HEK293 (cell line): ENCODE results near the gene NEK3.
A peak's percentile ranks its signal among the peaks of the same experiment; 100 is the strongest.

Source experiments
- CTCF ChIA-PET: fragments of 350-600 bp; formaldehyde crosslinking; extraction: SDS; loops from one replicate; lab custom pipeline; 2021; ENCODE audit warnings: antibody characterized with exemption; lab: Yijun Ruan, JAX
- POLR2A ChIA-PET: fragments of 300-600 bp; formaldehyde crosslinking; extraction: SDS; loops from one replicate; lab custom pipeline; 2020; ENCODE audit warnings: antibody characterized with exemption, inconsistent platforms; lab: Yijun Ruan, JAX
- H3K27ac ChIP-seq: fragments of 200-500 bp; sonication (Bioruptor generic); 2 replicates; pipeline ENCODE4 v1.5.1; 2014; ENCODE audit warnings: low read depth, low read length, control low read depth, inconsistent platforms; ENCODE audit errors: extremely low read depth
- H3K36me3 ChIP-seq, 2 experiments: fragments of 200-500 bp in 1 of 2; sonication (Bioruptor generic) in 1 of 2; 1 replicate in 1 of 2; 2 replicates in 1 of 2; pipeline ENCODE4 v1.5.1; 2014 to 2017; ENCODE audit warnings: inconsistent platforms in 2 of 2, low read length in 2 of 2; ENCODE audit not compliant: control insufficient read depth in 2 of 2, insufficient read depth in 1 of 2
- H3K4me1 ChIP-seq: fragments of 200-500 bp; sonication (Bioruptor generic); 2 replicates; pipeline ENCODE4 v1.5.1; 2014; ENCODE audit warnings: mild to moderate bottlenecking, low read length, inconsistent platforms; ENCODE audit not compliant: control insufficient read depth, insufficient read depth
- H3K4me3 ChIP-seq: 2 replicates; pipeline ENCODE4 v1.5.1; 2011; ENCODE audit warnings: low read depth, mild to moderate bottlenecking, control low read depth, low read length, moderate library complexity
- H3K9me3 ChIP-seq: fragments of 200-500 bp; sonication (Bioruptor generic); 2 replicates; pipeline ENCODE4 v1.5.1; 2014; ENCODE audit warnings: low read depth, low read length, inconsistent platforms; ENCODE audit not compliant: control insufficient read depth, insufficient read depth
- GFI1B ChIP-seq: fragments of 450-650 bp; formaldehyde crosslinking; IDR thresholded peaks from 2 replicates; pipeline ENCODE4 v1.5.1; 2016; ENCODE audit warnings: missing biosample characterization, missing genetic modification characterization
- PRDM1 ChIP-seq: fragments of 450-650 bp; formaldehyde crosslinking; IDR thresholded peaks from 2 replicates; pipeline ENCODE4; 2016; ENCODE audit warnings: missing biosample characterization, missing genetic modification characterization
- SALL2 ChIP-seq: fragments of 450-650 bp; formaldehyde crosslinking; IDR thresholded peaks from 2 replicates; pipeline ENCODE4 v1.5.0; 2017; ENCODE audit warnings: missing biosample characterization, mild to moderate bottlenecking, missing genetic modification characterization, borderline replicate concordance
- SP7 ChIP-seq: fragments of 450-650 bp; formaldehyde crosslinking; IDR thresholded peaks from 2 replicates; pipeline ENCODE4 v1.5.1; 2016; ENCODE audit warnings: missing biosample characterization, missing genetic modification characterization
- ZIC2 ChIP-seq: fragments of 450-650 bp; formaldehyde crosslinking; IDR thresholded peaks from 2 replicates; pipeline ENCODE4 v1.5.1; 2016; ENCODE audit warnings: missing biosample characterization, missing genetic modification characterization
- ZNF114 ChIP-seq: fragments of 450-650 bp; formaldehyde crosslinking; IDR thresholded peaks from 2 replicates; pipeline ENCODE4 v1.5.0; 2017; ENCODE audit warnings: missing biosample characterization, missing genetic modification characterization
- ZNF121 ChIP-seq: fragments of 450-650 bp; formaldehyde crosslinking; IDR thresholded peaks from 2 replicates; pipeline ENCODE4 v1.5.1; 2016; ENCODE audit warnings: missing biosample characterization, missing genetic modification characterization
- ZNF155 ChIP-seq: fragments of 450-650 bp; formaldehyde crosslinking; IDR thresholded peaks from 2 replicates; pipeline ENCODE4 v1.5.1; 2016; ENCODE audit warnings: missing biosample characterization, missing genetic modification characterization
- ZNF157 ChIP-seq: fragments of 450-650 bp; formaldehyde crosslinking; IDR thresholded peaks from 2 replicates; pipeline ENCODE4 v1.5.1; 2016; ENCODE audit warnings: missing biosample characterization, missing genetic modification characterization
- ZNF311 ChIP-seq: fragments of 450-650 bp; formaldehyde crosslinking; IDR thresholded peaks from 2 replicates; pipeline ENCODE4 v1.5.1; 2017; ENCODE audit warnings: missing biosample characterization, missing genetic modification characterization, borderline replicate concordance
- ZNF404 ChIP-seq: fragments of 450-650 bp; formaldehyde crosslinking; IDR thresholded peaks from 2 replicates; pipeline ENCODE4 v1.5.1; 2017; ENCODE audit warnings: missing biosample characterization, missing genetic modification characterization
- ZNF416 ChIP-seq: fragments of 450-650 bp; formaldehyde crosslinking; IDR thresholded peaks from 2 replicates; pipeline ENCODE4 v1.5.1; 2016; ENCODE audit warnings: missing biosample characterization, missing genetic modification characterization
- ZNF521 ChIP-seq: fragments of 450-650 bp; formaldehyde crosslinking; IDR thresholded peaks from 2 replicates; pipeline ENCODE4 v1.5.1; 2017; ENCODE audit warnings: missing biosample characterization, mild to moderate bottlenecking, missing genetic modification characterization
- ZNF530 ChIP-seq: fragments of 450-650 bp; formaldehyde crosslinking; IDR thresholded peaks from 2 replicates; pipeline ENCODE4 v1.5.1; 2016; ENCODE audit warnings: low read depth, missing biosample characterization, missing genetic modification characterization
- ZNF585B ChIP-seq: fragments of 450-650 bp; formaldehyde crosslinking; IDR thresholded peaks from 2 replicates; pipeline ENCODE4 v1.5.1; 2016; ENCODE audit warnings: missing biosample characterization, missing genetic modification characterization
- ZNF600 ChIP-seq: fragments of 450-650 bp; formaldehyde crosslinking; IDR thresholded peaks from 2 replicates; pipeline ENCODE4 v1.5.1; 2016; ENCODE audit warnings: missing biosample characterization, missing genetic modification characterization
- ZNF664 ChIP-seq: fragments of 450-650 bp; formaldehyde crosslinking; IDR thresholded peaks from 2 replicates; pipeline ENCODE4 v1.5.1; 2016; ENCODE audit warnings: missing biosample characterization, missing genetic modification characterization
- ZNF707 ChIP-seq: fragments of 450-650 bp; formaldehyde crosslinking; IDR thresholded peaks from 2 replicates; pipeline ENCODE4 v1.5.1; 2016; ENCODE audit warnings: missing biosample characterization, missing genetic modification characterization
- ZNF791 ChIP-seq: fragments of 450-650 bp; formaldehyde crosslinking; IDR thresholded peaks from 2 replicates; pipeline ENCODE4 v1.5.1; 2016; ENCODE audit warnings: missing biosample characterization, missing genetic modification characterization
- ZNF843 ChIP-seq: fragments of 450-650 bp; formaldehyde crosslinking; IDR thresholded peaks from 2 replicates; pipeline ENCODE4 v1.5.1; 2016; ENCODE audit warnings: missing biosample characterization, missing genetic modification characterization
- TF ChIP-seq, protein P1 (sequence below): fragments of 450-650 bp; formaldehyde crosslinking; IDR thresholded peaks from 2 replicates; pipeline ENCODE4 v1.5.1; 2016; ENCODE audit warnings: missing biosample characterization, missing genetic modification characterization, low read depth
- TF ChIP-seq, protein P2 (sequence below): fragments of 450-650 bp; formaldehyde crosslinking; IDR thresholded peaks from 2 replicates; pipeline ENCODE4 v1.5.1; 2016; ENCODE audit warnings: missing biosample characterization, missing genetic modification characterization
- TF ChIP-seq, protein P3 (sequence below): fragments of 450-650 bp; formaldehyde crosslinking; IDR thresholded peaks from 2 replicates; pipeline ENCODE4 v1.5.1; 2016; ENCODE audit warnings: missing biosample characterization, missing genetic modification characterization

NEK3 gene

DNA sequence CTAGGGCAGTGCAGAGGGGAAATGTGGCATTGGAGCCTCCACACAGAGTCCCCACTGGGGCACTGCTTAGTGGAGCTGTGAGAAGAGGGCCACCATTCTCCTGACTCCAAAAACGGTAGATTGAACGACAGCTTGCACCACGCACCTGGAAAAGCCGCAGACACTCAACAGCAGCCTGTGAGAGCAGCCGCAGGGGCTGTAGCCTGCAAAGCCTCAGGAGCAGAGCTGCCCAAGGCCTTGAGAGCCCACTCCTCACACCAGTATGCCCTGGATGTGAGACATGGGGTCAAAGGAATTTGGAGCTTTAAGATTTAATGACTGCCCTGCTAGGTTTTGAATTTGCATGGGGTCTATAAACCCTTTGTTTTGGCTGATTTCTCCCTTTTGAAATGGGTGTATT, 62.2 kb downstream of the NEK3 start:
- TF ChIP-seq ZNF585B (tag by site-specific recombination): no peak
- H3K4me3 ChIP-seq: no peak overlapping the region
- H3K36me3 ChIP-seq: no peaks in the 10 kb centered on the region
- CTCF ChIA-PET: no interaction called here
- POLR2A ChIA-PET: no interaction called here
- H3K9me3 ChIP-seq: no peaks in the 10 kb centered on the region
- H3K4me1 ChIP-seq: no peaks in the 10 kb centered on the region
- no peak overlapping the region for H3K27ac ChIP-seq

DNA sequence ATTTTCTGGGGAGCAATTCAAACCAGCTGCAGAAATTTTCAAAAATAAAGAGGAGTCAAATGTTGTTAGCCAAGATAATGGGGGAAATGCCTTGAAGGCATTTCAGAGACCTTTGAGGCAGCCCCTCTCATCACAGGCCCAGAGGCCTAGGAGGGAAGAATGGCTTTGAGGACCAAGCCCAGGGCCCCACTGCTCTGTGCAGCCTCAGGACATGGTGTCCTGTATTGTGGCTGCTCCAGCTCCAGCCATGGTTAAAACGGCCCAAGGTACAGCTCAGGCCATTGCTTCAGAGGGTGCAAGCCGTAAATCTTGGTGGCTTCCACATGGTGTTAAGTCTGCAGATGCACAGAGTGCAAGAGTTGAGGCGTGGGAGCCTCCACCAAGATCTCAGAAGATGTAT, 62.6 kb downstream of the NEK3 start:
- no peaks in the 10 kb centered on the region for H3K36me3 ChIP-seq
- no peak overlapping the region for H3K27ac ChIP-seq
- POLR2A ChIA-PET: no interaction called here
- no peak for TF ChIP-seq ZNF843
- TF ChIP-seq ZIC2 (tag by site-specific recombination): no peak
- no peak for TF ChIP-seq ZNF664 (tag by site-specific recombination)
- no peak for TF ChIP-seq GFI1B (tag by site-specific recombination)
- TF ChIP-seq ZNF585B (tag by site-specific recombination): peak; percentile 69
- no peak for TF ChIP-seq ZNF155 (tag by site-specific recombination)
- CTCF ChIA-PET: no interaction called here
- no peaks in the 10 kb centered on the region for H3K4me1 ChIP-seq
- no peaks in the 10 kb centered on the region for H3K9me3 ChIP-seq
- H3K4me3 ChIP-seq: no peak overlapping the region

DNA sequence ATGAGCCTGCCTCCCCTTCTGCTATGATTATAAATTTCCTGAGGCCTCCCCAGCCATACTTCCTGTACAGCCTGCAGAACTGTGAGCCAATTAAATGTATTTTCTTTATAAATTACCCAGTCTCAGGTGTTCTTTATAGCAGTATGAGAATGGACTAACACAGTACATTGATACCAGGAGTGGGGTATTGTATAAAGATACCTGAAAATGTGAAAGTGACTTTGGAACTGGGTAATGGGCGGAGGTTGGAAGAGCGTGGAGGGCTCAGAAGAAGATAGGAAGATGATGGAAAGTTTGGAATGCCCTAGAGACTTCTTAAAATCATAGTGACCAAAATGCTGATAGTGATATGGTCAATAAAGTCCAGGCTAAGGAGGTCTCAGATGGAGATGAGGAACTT, 63.3 kb downstream of the NEK3 start:
- no peaks in the 10 kb centered on the region for H3K4me1 ChIP-seq
- H3K36me3 ChIP-seq: no peaks in the 10 kb centered on the region
- TF ChIP-seq ZNF521 (no peak), ZNF707 (peak; percentile 72; the same call in 1 of the 2 replicates)
- TF ChIP-seq, all 188 proteins: peak for 1
- Histone ChIP-seq H3K4me3 (no peak overlapping the region), H3K27ac (no peak overlapping the region), H3K9me3 (no peaks in the 10 kb centered on the region)
- ChIA-PET POLR2A (no interaction called here), CTCF (no interaction called here)

DNA sequence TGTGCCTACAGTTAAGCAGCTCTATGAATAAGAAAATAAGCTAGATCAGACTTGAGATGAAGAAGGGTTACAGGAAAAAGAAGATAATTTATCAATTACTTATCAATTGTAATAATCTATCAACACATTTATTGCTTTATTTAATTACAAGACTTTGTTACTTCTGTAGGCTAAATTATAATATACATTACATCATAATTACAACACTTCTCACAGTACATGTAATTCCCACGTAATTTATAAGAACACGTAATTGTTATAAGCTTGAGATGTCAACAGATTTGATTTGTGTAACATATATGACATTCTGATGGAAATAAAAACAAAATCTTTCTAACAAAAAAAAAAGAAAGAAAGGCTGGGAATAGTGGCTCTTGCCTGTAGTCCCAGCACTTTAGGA, 67.3 kb downstream of the NEK3 start:
- no peaks in the 10 kb centered on the region for H3K4me1 ChIP-seq
- ChIA-PET POLR2A (no interaction called here), CTCF (no interaction called here)
- H3K36me3 ChIP-seq: no peaks in the 10 kb centered on the region
- no peak overlapping the region for H3K27ac ChIP-seq
- H3K4me3 ChIP-seq: no peak overlapping the region
- no peaks in the 10 kb centered on the region for H3K9me3 ChIP-seq
- TF ChIP-seq, protein P1, sequence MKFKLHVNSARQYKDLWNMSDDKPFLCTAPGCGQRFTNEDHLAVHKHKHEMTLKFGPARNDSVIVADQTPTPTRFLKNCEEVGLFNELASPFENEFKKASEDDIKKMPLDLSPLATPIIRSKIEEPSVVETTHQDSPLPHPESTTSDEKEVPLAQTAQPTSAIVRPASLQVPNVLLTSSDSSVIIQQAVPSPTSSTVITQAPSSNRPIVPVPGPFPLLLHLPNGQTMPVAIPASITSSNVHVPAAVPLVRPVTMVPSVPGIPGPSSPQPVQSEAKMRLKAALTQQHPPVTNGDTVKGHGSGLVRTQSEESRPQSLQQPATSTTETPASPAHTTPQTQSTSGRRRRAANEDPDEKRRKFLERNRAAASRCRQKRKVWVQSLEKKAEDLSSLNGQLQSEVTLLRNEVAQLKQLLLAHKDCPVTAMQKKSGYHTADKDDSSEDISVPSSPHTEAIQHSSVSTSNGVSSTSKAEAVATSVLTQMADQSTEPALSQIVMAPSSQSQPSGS (tag by site-specific recombination): peak; percentile 72
- no peak for TF ChIP-seq ZNF416

DNA sequence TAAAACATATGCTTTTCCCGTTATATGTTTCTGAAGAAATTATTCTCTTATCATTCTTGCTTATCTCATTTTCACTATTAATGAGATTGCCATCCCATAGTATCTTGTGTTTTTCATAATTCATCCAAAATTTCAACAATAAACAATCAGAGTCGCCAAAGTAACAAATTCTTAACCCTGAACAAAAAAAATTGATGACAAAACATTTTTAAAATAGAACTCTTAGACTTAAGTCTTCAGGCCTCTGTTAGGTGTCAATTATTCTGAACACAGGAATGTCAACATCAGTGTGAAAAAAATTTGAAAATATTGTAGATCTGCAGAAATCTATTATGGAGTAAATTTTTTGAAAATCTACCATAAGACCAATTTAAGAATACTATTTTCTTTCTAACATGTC, 67.9 kb downstream of the NEK3 start:
- POLR2A ChIA-PET: no interaction called here
- no peaks in the 10 kb centered on the region for H3K4me1 ChIP-seq
- no peak overlapping the region for H3K4me3 ChIP-seq
- CTCF ChIA-PET: no interaction called here
- H3K9me3 ChIP-seq: no peaks in the 10 kb centered on the region
- H3K27ac ChIP-seq: no peak overlapping the region
- no peaks in the 10 kb centered on the region for H3K36me3 ChIP-seq
- TF ChIP-seq ZNF530 (tag by site-specific recombination) (no peak), ZNF404 (tag by site-specific recombination) (no peak), ZNF791 (no peak), PRDM1 (tag by site-specific recombination) (no peak), ZNF121 (tag by site-specific recombination) (no peak), ZNF114 (tag by site-specific recombination) (no peak), ZNF600 (tag by site-specific recombination) (no peak), ZNF157 (tag by site-specific recombination) (no peak), ZNF311 (tag by site-specific recombination) (no peak), SP7 (tag by site-specific recombination) (no peak), SALL2 (tag by site-specific recombination) (no peak)
- TF ChIP-seq, protein P2, sequence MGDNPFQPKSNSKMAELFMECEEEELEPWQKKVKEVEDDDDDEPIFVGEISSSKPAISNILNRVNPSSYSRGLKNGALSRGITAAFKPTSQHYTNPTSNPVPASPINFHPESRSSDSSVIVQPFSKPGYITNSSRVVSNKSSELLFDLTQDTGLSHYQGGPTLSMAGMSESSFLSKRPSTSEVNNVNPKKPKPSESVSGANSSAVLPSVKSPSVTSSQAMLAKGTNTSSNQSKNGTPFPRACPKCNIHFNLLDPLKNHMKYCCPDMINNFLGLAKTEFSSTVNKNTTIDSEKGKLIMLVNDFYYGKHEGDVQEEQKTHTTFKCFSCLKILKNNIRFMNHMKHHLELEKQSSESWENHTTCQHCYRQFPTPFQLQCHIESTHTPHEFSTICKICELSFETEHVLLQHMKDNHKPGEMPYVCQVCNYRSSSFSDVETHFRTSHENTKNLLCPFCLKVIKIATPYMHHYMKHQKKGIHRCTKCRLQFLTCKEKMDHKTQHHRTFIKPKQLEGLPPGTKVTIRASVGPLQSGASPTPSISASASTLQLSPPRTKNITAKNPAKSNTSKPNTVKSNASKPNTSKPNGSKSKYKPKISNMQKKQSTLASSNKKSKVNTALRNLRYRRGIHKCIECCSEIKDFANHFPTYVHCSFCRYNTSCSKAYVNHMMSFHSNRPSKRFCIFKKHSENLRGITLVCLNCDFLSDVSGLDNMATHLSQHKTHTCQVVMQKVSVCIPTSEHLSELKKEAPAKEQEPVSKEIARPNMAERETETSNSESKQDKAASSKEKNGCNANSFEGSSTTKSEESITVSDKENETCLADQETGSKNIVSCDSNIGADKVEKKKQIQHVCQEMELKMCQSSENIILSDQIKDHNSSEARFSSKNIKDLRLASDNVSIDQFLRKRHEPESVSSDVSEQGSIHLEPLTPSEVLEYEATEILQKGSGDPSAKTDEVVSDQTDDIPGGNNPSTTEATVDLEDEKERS: no peak
- TF ChIP-seq, protein P3, sequence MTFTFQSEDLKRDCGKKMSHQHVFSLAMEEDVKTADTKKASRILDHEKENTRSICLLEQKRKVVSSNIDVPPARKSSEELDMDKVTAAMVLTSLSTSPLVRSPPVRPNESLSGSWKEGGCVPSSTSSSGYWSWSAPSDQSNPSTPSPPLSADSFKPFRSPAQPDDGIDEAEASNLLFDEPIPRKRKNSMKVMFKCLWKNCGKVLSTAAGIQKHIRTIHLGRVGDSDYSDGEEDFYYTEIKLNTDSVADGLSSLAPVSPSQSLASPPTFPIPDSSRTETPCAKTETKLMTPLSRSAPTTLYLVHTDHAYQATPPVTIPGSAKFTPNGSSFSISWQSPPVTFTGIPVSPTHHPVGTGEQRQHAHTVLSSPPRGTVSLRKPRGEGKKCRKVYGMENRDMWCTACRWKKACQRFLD (tag by site-specific recombination): no peak
